NCI-H1436 (cell line): Measurements from ENCODE around the gene B4GALT3.
"Not testable (repeated sequence)": the region's sequence is repeated elsewhere in the genome, so short reads cannot be mapped to it uniquely, and the experiment has no call there.

Source experiments
- DNase-seq: peaks from one replicate; lab custom pipeline; 2025; lab: John Stamatoyannopoulos, UW

B4GALT3 gene

GRCh38 chr1:161177112-161177935, at the start of gene B4GALT3:
Gene B4GALT3 (minus strand): TSS chr1:161177507. CDS start chr1:161176060, 1,447 bp downstream.
- peak; percentile 72 for DNase-seq

GRCh38 chr1:161226759-161227158, 49.5 kb upstream of the B4GALT3 start:
- no peak for DNase-seq

GRCh38 chr1:161226320-161226711, 49.0 kb upstream of the B4GALT3 start:
- DNase-seq: no peak

DNA sequence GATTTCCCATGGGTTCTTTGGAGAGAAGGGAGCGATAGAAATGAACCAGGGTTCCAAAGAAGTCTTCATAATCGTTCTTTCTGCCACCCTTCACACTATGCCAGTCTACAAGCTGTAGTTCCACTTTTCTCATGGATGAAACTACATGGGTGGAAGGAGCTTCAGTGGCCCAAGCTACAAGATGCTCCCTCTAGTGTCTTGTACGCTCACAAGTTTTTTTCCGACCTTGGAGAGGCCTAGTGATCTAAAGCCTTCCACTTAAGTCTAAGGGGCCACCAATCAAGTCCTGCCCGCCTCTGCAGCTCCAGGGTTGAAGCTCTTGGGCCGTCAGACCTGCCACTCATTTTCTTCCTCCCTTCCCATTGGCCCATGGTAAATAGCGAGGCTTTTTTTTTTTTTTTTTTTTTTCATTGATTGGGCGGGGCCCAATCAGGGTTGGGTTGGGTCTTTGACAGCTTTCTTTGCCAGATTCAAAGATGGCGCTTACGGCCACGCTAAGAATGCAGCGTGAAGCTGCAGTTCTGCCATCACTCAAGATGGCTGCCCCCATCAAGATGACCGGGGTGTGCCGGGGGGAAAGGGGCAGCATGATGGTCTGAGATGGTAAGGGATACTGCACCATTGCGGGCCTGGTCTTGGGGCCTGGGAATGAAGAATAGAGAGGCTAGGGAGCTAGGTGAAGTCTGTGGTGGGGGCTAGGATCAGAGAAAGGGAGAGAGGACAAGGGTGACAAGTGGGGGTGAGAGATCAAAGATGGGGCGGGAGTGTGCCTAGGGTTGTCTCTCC, 48.4 kb upstream of the B4GALT3 start, which contains the start of gene TOMM40L:
TSS of gene TOMM40L (plus strand) at position 527 of the 786 bp plus-strand sequence. CDS start 430 bp downstream, outside the sequence.
- peak; percentile 96 for DNase-seq

DNA sequence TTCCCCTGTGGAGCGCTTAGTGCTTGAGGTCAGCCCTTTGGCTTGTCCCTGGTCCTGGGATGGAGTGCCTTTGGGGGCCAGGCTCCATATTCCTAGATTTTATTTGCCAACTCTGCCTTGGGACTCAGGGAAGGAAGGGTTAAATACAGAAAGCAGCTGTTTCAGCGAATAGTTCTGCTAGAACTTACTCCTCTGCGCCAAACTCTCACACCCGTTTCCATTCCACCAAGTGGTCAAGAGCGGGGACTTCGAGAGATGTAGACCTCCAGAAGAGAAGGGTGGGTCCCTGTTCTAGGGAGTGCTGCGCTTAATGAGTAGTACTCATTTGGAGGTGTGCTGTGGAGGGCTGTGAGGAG, 47.8 kb upstream of the B4GALT3 start:
- no peak for DNase-seq

GRCh38 chr1:161224695-161225087, 47.4 kb upstream of the B4GALT3 start:
- DNase-seq: not testable (repeated sequence)

DNA sequence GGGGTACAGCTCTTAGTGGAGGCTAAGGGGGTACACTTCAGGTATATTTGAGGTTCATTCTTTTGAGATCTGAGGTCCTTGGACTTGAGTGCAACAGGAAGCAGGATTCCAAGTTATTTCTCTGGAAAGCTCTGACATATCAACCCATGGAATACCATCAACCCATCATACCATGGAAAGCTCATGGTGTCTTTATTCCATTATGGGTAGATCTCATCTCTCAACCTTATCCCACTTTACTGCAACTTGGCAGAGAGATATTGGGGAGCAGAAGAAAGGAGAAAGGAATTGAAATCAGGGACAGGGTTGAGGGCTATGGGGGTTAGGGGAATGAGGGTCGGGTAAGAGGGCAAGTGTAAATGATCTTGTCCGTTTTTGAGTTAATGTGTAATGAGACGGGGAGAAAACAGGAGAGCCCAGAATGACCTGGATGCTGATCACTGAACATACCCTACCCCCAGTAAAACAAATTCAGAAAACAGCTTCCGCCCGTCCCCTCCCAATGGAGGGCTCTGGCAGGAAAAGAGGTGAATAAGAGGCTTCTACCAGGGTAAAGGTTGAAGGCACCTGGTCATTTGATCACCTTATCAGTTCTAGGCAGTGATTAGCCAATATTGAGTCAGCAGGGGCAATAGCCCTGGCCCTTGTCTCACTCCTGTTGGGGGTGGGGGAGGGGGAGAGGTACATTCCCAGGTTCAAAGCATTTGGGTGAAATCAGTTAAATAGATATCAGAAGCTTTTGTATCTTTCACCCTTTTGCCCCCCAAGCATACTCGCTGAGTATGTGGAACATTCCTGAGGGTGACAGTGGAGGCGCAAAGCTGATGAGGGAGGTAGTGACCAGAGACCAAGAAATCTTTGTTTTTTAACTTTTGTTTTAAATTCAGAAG, 46.7 kb upstream of the B4GALT3 start:
- no peak for DNase-seq

DNA sequence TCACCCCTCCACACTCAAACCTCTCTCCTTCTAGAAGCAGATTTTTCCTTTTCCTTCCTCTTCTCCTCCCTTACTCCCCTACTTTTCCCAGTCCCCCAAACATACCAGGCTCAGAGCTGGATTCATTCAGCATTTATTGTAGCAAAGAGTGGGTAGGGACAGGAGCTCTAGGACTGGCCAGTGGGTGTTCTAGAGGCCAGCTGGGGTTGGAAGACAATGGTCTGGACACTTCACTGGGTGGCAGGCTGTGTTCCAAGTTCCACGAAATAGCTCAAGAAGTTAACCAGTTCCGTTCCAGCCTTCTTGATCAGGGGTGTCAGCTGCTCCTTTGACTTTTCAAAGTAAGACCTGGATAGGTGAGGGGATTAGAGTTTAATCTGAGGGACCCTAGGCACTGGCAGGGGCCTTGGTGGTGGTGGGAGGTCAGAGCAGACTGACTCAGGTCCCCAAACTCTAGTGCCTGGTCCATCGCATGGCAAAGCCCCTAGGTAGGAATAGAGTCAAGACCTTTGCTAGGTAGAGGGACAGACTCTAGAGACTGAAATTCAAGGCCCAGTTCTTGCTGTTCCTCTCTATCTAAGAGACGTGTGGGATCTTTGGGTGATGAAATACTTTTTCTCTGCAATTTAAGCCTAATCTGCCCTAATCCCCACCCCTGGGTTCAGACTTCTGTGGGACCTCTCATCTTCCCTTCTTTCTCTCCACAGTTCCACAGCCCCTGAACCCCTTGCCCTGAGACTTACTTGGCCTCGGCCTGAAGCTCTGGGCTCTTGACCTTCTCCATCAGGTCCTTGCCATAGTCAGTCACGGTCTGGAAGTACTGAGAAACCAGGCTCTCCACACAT, 45.1 kb upstream of the B4GALT3 start:
- no peak for DNase-seq

DNA sequence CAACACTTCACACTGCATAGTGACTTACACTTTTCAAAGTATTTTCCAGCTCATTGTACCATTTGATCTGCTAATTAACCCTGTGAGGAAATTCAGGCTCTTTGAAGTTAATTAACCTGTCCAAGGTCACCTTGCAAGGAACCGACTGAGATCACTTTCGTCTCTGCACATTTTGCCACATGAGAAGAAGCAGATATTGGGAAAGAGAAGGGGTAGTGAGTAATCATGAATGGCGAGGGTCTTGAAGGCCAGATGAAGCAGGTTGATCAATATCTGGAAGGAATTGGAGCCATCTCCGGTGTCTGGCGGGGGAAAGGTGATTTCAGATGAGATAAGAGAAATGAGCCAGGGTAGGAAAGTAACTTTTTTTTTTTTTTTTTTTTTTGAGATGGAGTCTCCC, 42.7 kb upstream of the B4GALT3 start:
- no peak for DNase-seq

DNA sequence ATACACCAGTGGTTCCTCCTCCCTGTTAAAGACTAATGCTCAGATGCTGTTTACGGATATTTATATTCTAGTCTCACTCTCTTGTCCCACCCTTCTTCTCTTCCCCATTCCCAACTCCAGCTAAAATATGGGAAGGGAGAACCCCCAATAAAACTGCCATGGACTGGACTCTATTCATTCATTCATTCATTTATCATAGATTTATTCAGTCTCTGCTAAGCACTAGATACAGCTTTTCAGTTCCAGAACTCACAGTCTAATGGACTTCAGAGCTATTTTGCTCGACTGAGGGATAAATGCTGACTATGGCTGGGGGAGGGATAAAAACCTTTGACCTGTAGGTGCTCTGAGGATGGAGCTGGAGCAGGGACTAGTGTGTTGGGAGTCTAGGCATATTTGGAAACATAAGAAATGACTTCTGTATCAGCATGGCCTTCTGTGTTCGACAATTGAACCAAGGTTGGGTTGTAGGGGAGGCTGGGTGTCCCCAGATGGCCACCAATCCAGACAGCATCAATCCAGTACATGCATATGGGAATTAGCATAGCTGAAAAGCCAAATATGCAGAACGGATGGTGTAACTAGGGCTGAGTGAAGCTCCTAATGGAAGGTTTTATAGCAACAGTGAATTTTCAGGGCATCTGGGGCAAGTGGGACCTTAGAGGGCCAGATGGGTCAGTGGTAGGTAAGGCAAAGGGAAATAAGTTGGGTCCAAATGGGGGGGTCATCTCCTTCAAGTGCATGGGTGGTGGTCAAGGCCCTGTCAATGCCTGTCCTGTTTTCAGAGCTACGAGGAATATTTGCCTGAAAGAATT, 42.0 kb upstream of the B4GALT3 start:
- DNase-seq: no peak

DNA sequence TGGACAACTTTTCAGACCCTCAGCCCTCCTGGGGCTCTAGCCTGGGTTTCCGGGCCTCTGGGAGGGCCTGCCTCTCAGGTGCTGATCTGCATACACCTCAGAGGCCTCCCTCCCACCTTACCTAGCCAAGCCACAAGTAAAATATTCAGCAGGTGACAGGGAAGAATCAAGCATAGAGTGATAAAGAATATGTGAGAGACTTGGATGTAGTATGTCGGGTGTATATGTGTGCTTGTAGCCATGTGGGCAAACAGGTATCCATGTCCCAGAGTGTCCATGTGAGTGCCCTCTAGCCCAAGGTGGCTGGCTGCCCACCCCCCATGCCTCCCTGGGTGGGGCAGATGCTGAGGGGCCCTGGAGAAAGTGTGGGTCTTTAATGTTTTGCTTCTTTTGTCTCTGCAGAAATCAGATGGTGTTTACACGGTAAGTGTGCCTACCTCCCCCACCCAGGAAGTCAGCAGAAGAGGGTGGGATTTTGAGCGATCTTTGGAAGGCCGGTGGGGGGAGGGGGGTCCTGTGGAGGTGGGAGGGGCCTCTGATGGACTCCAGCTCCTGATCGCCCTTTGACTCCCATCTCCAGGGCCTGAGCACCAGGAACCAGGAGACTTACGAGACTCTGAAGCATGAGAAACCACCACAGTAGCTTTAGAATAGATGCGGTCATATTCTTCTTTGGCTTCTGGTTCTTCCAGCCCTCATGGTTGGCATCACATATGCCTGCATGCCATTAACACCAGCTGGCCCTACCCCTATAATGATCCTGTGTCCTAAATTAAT, 41.2 kb upstream of the B4GALT3 start:
- no peak for DNase-seq

DNA sequence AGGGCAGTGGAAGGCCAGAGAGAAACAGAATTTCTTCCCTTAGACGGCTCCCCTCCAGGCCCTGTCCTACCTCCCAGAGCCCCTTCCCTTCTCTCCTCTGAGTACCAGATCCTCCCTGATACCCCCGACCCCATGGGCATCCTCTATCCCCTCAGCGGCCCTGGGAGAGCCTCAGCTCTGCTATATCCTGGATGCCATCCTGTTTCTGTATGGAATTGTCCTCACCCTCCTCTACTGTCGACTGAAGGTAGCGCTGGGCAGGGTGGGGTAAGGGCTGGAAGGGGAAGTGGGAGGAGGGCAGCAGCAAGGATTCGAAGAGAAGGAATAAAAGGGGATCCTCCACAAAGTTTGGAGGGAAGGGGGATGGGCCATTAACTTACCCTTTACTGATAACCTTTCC, 40.5 kb upstream of the B4GALT3 start:
- no peak for DNase-seq

- DNase-seq: no peak
These were observed 39.8 kb upstream of the B4GALT3 start for GRCh38 chr1:161216945-161217712.

DNA sequence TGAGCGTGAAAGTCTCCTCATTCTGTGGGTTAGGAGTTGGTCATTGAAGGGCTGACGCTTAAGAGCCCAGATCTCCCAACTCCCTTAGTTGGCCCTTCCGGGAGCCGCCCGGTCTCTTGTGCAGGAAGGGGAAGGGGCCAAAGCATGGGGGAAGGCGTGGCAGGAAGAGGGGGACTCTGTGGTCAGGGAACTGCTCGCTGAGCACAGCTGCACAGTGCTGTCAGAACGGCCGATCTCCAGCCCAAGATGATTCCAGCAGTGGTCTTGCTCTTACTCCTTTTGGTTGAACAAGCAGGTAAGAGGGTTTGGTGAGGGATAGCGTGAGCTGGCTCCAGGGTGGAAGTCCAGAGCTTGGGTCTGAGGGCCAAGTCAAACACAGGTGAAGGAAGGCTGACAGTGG, 37.8 kb upstream of the B4GALT3 start, which contains the start of gene FCER1G:
TSS of gene FCER1G (plus strand) at position 220 of the 400 bp plus-strand sequence. CDS start at position 247, 27 bp downstream.
- DNase-seq: no peak

- DNase-seq: no peak
These were observed 37.1 kb upstream of the B4GALT3 start for GRCh38 chr1:161214369-161214768.

- DNase-seq: peak; percentile 64
These were observed 32.6 kb upstream of the B4GALT3 start for GRCh38 chr1:161209790-161210409.

DNA sequence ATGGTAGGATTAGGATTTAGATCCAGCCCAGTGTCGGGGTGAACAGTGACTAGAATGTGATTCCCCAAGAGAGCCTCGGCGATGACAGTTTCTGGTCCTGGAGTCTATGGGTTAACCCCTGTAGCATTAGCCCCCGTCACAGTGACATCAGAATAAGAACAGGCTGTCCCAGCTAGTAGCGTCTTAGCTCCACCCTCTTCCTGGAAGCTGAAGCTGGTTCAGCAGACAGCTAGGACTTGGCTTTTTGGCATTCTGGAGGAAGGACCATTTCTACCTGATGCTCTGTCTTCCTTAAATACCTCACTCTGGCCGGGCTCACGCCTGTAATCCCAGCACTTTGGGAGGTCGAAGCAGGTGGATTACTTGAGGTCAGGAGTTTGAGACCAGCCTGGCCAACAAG, 29.9 kb upstream of the B4GALT3 start:
- no peak for DNase-seq
